Measurements from ENCODE around the gene ITGA5. TPM values are rescaled to one million over a fixed set of nuclear protein-coding genes. Genes with fewer than 3 reads are reported as not detected.

Gene ITGA5
- total RNA-seq, 2 donors from 2014 or later: 28.5 to 49.1 TPM

- WGBS, 2 donors: 75 to 77% methylated on average over 4 of the region's 4 CpGs
- DNase-seq: no peak
- no peaks in the 10 kb centered on the region for H3K9me3 ChIP-seq
- intact Hi-C loops (cut with DNase I): no loop called here
- no peak for ATAC-seq
- H3K4me3 ChIP-seq: no peak overlapping the region
- H3K27ac ChIP-seq: no peak overlapping the region
- no peaks in the 10 kb centered on the region for H3K27me3 ChIP-seq
- no peak for TF ChIP-seq POLR2A (IDR thresholded peaks at IDR 0.05)
- no peak for TF ChIP-seq CTCF (IDR thresholded peaks at IDR 0.05)
- no peaks in the 10 kb centered on the region for H3K4me1 ChIP-seq
- no peaks in the 10 kb centered on the region for H3K36me3 ChIP-seq (replicated peaks in 1 of 2; ENCODE audit: insufficient read depth in 1 of 2, low read depth in 2 of 2)
Observed at GRCh38 chr12:54388237-54389133, 30.6 kb downstream of the ITGA5 start.

GRCh38 chr12:54387114-54387467, 32.0 kb downstream of the ITGA5 start:
- Histone ChIP-seq H3K4me1 (no peaks in the 10 kb centered on the region), H3K27me3 (no peaks in the 10 kb centered on the region), H3K4me3 (no peak overlapping the region), H3K27ac (no peak overlapping the region), H3K9me3 (no peaks in the 10 kb centered on the region), H3K36me3 (replicated peaks in 1 of 2; ENCODE audit: insufficient read depth in 1 of 2, low read depth in 2 of 2) (no peaks in the 10 kb centered on the region)
- intact Hi-C loops (cut with DNase I): no loop called here
- DNase-seq: no peak
- no peak for ATAC-seq
- WGBS, 2 donors: 80 to 93% methylated on average over 3 of the region's 3 CpGs
- TF ChIP-seq CTCF (IDR thresholded peaks at IDR 0.05): no peak
- TF ChIP-seq POLR2A (IDR thresholded peaks at IDR 0.05): no peak

GRCh38 chr12:54386403-54387113, 32.5 kb downstream of the ITGA5 start:
- ATAC-seq (no peak), DNase-seq (no peak)
- intact Hi-C loops (cut with DNase I): no loop called here
- 94% methylated on average over 3 of the region's 3 CpGs for WGBS, 2 donors
- no peaks in the 10 kb centered on the region for H3K36me3 ChIP-seq (replicated peaks in 1 of 2; ENCODE audit: insufficient read depth in 1 of 2, low read depth in 2 of 2)
- no peak for TF ChIP-seq POLR2A (IDR thresholded peaks at IDR 0.05)
- TF ChIP-seq CTCF (IDR thresholded peaks at IDR 0.05): no peak
- H3K27me3 ChIP-seq: no peaks in the 10 kb centered on the region
- no peak overlapping the region for H3K4me3 ChIP-seq
- no peaks in the 10 kb centered on the region for H3K4me1 ChIP-seq
- no peaks in the 10 kb centered on the region for H3K9me3 ChIP-seq
- no peak overlapping the region for H3K27ac ChIP-seq

- ATAC-seq (no peak), DNase-seq (peak in 1 of 4 donors; percentile 51)
- Histone ChIP-seq H3K4me3 (no peak overlapping the region), H3K4me1 (no peaks in the 10 kb centered on the region), H3K27me3 (no peaks in the 10 kb centered on the region), H3K27ac (peak overlapping the region in 2 of 4 donors; percentile 1 to 61), H3K36me3 (replicated peaks in 1 of 2; ENCODE audit: insufficient read depth in 1 of 2, low read depth in 2 of 2) (no peaks in the 10 kb centered on the region), H3K9me3 (no peaks in the 10 kb centered on the region)
- 75 to 79% methylated on average over 9 to 10 of the region's 10 CpGs for WGBS, 2 donors
- intact Hi-C loops (cut with DNase I): no loop called here
- TF ChIP-seq POLR2A (IDR thresholded peaks at IDR 0.05): no peak
- no peak for TF ChIP-seq CTCF (IDR thresholded peaks at IDR 0.05)
Observed at GRCh38 chr12:54385251-54385914, 33.7 kb downstream of the ITGA5 start.

Measured in body of pancreas (tissue), 4 donors.